GM12872 (cell line): ENCODE results near the gene TNFAIP8L3.

Experiments used
- TF ChIP-seq, protein P1 (sequence below): IDR thresholded peaks from 3 replicates; pipeline ENCODE4 v1.5.1; 2011; ENCODE audit warnings: low read depth, mild to moderate bottlenecking, low read length, moderate library complexity; ENCODE audit not compliant: insufficient read depth

Gene TNFAIP8L3

DNA sequence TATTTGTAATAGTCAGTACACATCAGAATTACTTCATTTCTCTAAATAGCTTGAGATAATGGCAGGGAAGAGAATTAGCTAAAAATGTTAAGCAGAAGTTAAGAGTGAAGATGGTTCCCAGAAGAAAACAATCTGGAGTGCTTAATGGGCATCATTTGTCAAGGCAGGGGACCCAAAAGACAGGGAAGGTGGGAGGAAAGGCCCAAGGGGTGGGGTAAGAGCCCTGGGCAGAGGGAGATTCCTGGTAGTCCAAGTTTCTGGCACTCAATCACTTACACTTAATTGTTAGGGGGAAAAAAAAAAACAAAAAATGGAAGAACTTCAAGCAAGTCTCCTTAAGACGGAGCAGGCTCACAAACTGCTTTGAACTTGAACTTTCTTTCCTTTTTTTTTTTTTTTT lies 28.9 kb downstream of the TNFAIP8L3 start:
- TF ChIP-seq, protein P1, sequence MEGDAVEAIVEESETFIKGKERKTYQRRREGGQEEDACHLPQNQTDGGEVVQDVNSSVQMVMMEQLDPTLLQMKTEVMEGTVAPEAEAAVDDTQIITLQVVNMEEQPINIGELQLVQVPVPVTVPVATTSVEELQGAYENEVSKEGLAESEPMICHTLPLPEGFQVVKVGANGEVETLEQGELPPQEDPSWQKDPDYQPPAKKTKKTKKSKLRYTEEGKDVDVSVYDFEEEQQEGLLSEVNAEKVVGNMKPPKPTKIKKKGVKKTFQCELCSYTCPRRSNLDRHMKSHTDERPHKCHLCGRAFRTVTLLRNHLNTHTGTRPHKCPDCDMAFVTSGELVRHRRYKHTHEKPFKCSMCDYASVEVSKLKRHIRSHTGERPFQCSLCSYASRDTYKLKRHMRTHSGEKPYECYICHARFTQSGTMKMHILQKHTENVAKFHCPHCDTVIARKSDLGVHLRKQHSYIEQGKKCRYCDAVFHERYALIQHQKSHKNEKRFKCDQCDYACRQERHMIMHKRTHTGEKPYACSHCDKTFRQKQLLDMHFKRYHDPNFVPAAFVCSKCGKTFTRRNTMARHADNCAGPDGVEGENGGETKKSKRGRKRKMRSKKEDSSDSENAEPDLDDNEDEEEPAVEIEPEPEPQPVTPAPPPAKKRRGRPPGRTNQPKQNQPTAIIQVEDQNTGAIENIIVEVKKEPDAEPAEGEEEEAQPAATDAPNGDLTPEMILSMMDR: no peak

DNA sequence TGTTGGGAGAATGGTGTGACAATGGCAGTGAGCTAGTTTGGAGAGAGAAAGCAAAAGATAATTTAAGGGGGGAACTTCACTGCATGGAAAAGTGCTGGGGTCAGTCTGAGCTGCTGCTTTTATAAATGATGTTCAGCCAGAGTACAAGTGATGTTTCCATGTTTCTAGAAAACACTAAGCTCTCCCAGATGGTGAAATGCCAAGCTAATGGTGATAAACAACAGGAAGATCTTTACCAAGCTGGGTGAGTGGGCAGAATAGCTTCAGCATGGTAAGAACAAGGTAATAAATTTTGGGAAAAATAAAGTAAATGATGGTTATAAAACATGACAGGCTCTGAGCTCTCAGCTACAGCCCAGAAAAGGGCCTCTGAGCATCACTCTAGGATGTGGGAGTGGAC lies 29.4 kb downstream of the TNFAIP8L3 start:
- TF ChIP-seq, protein P1: no peak

DNA sequence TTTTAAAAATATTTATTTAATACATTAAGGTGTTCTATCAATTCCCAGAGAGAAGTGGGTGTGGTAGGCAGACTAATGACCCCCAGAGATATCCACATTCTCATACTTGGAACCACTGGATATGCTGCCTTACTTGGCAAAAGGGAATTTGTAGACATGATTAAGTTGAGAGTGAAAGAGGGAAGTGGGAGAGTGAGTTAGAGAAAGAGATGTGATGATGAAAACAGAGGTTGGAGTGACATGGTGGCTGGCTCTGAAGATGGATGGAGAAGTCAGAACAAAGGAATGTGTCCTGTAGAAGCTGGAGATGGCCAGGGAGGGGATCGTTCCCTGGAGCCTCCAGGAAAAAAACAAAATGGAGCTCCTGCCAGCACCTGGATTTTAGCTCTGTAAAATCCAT lies 32.0 kb downstream of the TNFAIP8L3 start:
- TF ChIP-seq, protein P1: no peak

DNA sequence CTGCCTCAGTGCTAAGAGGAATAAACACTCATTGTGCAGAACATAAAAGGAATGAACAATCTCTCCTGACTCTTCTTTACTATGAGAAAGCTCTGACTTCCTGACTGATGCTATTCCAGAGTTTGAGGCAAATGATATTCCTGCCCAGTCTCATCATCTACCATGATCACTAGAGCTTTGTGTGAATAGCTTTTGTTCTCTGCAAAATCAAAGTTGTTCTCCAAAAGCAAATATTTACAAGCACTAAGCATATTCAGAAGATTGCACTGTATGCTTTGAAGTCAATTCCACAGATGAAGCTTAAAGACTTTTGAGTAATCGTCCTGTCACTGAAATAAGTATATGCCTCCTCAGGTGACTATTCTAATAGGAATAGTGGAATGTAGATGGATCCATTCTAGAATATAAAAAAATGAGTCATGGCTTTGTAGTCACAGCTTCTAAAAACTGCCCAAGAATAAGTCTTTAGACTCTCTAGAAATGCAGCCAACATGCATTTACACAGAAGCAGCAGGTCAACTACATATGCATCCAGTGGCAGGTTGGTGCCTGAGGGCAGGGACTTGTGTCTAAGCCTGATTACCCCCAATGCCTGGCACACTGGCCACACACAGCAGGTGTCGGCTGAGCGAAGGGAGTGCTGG lies 34.6 kb downstream of the TNFAIP8L3 start:
- TF ChIP-seq, protein P1: no peak

DNA sequence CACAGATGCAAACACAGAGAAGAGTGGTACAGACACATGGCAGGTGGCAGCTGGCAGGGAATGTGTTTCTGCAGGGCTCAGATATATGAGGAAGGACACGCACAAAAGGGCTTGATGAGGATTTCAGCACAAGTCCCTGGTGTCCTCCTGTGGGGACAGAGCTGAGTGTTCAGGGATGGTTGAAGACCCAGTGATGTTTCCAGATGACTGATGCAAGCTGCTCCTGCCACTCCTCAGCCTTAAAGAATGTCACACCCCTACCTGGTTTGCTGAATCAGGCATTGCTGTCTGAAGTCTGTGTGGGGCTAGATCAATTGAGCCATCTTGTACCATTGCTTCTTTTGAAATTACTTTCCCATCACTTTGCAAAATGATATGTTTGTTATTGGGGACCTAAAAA lies 40.2 kb downstream of the TNFAIP8L3 start:
- TF ChIP-seq, protein P1: no peak

DNA sequence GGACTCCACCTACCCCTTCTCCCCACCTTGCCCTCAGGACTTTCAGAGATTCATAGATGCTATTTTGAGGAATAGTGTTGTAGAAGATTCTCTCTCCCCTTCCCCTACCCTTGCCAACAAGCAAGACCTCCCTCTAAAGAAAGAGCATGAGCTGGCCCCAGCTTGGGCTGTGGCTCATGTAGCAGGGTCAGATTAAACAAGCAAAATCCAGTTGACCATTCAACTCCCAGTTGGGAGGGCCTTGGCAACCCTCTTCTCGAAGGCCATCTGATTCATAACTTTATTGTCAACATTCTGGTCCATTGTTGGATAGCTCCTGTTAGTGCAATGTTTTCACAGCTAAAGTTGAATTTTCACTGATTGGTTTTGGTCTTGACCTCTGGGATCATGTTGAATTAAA lies 41.1 kb downstream of the TNFAIP8L3 start:
- TF ChIP-seq, protein P1: no peak

DNA sequence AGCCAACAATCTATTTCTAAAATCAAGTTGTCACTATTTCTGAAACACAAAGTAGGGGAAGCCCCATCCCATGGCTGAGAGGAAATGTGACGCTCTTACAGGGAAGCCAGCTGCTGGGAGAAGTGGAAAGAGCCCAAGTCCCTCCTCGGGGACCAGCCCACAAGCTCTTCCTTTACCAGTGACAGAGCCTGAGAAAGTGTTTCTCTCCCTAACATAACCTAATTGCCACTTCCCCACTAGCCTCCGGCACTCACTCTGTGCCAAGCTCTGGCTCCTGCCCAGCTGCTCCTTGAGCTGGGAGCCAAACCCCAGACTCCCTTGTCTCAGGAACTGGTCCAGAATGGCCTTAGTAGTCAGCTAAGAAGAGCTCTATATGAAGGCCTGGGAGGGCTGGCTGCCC lies 42.9 kb downstream of the TNFAIP8L3 start:
- TF ChIP-seq, protein P1: no peak
